HG03342 (cell line): Measurements from ENCODE around the gene CCZ1B.
A peak's percentile ranks its signal among the peaks of the same experiment; 100 is the strongest.
"Not testable (repeated sequence)": the region's sequence is repeated elsewhere in the genome, so short reads cannot be mapped to it uniquely, and the experiment has no call there.

ENCODE experiments used
- ATAC-seq: cut with Tn5 transposase; IDR thresholded peaks from one replicate; pipeline ENCODE4 v1.9.1; 2021; ENCODE audit warnings: mild to moderate bottlenecking, moderate library complexity; ENCODE audit not compliant: unreplicated experiment

CCZ1B gene

DNA sequence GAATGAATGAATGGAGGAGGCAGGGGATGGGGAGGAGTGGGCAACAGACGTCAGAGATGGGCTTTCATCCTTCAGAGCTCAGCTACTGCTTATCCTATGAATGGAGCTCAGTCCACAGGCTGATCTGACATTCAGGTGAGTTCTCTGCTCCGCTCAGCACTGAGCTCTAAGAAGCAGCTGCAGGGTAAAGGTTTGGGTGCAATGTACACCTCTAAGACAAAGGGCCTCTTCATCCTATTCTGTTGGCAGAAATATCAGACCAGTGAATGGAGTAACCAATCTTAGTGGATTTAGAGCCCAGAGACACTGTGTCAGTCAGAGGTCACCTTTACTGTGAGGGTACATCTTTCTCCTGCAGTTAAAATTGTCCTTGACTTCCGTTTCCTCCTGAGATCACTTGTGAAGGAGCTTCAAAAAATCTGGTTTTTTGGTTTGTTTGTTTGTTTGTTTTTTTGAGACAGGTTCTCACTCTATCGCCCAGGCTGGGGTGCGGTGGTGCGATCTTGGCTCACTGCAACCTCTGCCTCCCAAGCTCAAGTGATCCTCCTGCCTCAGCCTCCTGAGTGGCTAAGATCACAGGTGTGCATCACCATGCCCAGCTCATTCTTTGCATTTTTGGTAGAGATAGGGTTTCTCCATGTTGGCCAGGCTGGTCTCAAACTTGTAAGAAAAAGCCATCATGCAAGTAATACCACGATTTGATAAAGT, 5.1 kb upstream of the CCZ1B start:
- ATAC-seq, result no peak

GRCh38 chr7:6830026-6830425, 4.0 kb upstream of the CCZ1B start:
- ATAC-seq, result not testable (repeated sequence)

GRCh38 chr7:6829616-6830015, 3.5 kb upstream of the CCZ1B start:
- ATAC-seq, result not testable (repeated sequence)

DNA sequence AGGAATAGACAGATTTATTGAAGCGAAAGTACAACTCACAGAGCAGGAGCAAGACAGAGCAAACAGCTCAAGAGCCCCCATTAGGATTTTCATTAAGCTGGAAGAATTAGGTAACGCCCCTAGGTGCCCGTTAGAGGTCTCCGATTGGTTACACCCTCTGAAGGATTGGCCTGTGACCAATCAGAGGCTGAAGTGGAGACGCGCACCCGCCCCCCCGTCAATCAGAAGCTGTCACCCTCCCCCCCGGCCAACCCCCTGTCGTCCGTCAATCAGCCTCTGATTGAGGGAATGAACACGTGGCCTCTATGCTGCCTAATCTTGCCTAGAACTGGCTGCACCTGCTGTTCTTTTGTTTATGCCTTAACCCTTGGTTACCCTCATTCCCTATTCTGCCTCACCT, 1.1 kb upstream of the CCZ1B start:
- ATAC-seq, result not testable (repeated sequence)

- peak; percentile 1 for ATAC-seq
Measured at GRCh38 chr7:6825236-6826125, 594 bp downstream of the CCZ1B start.

- ATAC-seq, result not testable (repeated sequence)
Measured at GRCh38 chr7:6821622-6822021, 4.5 kb downstream of the CCZ1B start.

GRCh38 chr7:6815470-6815869, 10.6 kb downstream of the CCZ1B start:
- not testable (repeated sequence) for ATAC-seq

GRCh38 chr7:6813011-6813410, 13.1 kb downstream of the CCZ1B start:
- ATAC-seq, result not testable (repeated sequence)

GRCh38 chr7:6807959-6808358, 18.1 kb downstream of the CCZ1B start:
- ATAC-seq, result not testable (repeated sequence)

DNA sequence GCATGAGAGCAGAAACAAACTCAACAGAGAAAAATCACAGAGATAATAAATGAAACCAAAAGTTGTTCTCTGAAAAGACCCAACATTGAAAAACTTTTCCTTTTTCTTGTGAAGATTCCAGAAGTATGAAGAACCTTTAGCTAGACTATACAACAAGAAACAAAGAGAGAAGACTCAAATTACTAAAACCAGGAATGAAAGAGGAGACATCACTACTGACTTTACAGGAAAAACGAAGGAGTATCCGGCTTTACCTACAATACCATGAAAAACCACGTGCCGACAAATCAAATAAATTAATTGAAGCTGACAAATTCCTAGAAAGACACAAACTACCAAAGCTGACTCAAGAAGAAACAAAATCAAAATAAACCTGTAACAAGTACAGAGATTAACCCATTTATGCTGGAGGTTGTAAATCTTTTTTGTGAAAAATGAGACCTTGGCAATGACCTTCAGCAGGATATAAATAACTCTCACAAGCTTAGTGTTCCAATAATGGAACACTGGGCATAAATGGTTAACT, 18.6 kb downstream of the CCZ1B start:
- ATAC-seq, result not testable (repeated sequence)

DNA sequence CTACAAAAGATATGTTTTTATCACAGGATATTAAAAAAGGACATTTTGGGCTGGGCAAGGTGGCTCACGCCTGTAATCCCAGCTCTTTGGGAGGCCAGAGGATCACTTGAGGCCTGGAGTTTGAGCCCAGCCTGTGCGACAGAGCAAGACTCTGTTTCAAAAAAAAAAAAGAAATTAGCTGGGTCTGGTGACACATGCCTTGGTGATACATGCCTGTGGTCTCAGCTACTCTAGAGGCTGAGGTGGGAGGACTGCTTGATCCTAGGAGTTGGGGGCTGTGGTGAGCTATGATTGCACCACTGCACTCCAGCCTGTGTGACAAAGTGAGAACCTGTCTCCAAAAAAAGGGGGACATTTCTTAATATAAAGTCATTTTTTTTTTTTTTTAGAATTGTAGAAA, 25.7 kb downstream of the CCZ1B start:
- not testable (repeated sequence) for ATAC-seq

- not testable (repeated sequence) for ATAC-seq
Measured at GRCh38 chr7:6799887-6800286, 26.2 kb downstream of the CCZ1B start.

DNA sequence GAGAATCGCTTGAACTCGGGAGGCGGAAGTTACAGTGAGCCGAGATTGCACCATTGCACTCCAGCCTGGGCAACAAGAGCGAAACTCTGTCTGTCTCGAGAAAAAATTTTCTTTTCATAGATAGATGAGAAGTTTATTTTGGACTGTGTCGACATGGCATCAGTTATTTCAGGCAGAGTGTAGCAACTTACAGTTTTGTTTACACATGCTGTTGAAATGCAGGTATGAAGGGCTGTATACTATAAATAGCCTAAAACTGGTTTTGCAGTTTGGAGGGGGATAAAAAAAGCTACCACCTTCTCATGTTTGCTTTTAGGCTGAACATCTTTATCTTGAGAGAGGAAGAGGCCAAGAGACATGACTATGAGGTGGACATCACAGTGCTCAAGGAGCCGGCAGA, 28.0 kb downstream of the CCZ1B start:
- not testable (repeated sequence) for ATAC-seq

DNA sequence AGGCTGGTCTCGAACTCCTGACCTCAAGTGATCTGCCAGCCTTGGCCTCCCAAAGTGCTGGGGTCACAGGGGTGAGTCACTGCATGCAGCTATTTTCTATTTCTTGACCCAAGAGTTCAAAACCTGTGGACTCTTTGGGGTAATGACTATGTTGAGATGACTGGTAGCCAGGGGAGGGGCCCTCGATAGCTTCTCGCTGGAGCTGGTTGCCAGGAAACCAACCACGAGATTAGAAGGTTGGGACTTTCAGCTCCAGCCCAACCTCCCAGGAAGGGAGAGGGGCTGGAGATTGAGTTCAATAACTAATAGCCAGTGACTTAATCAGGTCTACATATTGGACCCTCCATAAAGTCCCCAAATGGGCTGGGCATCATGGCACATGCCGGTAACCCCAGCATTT, 28.9 kb downstream of the CCZ1B start:
- ATAC-seq, result not testable (repeated sequence)

DNA sequence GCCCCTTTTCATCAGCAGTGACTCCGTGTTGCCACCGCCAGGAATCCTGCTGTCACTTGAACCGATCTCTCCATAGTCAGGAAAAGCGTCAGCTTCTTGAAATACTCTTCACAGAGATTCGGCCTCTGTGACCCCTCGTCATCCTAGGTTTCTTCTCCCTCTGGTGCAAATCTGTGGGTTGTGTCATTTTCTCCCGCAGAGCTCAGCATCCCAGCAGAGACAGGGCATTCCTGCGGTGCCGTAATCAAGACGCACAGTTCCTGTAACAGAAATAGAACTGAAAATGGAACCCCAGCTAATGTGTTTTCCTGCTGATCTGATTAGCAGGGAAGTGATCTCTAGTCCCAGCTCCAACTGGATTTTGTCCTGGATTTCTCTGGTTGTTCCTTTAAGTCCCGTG, 31.8 kb downstream of the CCZ1B start:
- not testable (repeated sequence) for ATAC-seq

DNA sequence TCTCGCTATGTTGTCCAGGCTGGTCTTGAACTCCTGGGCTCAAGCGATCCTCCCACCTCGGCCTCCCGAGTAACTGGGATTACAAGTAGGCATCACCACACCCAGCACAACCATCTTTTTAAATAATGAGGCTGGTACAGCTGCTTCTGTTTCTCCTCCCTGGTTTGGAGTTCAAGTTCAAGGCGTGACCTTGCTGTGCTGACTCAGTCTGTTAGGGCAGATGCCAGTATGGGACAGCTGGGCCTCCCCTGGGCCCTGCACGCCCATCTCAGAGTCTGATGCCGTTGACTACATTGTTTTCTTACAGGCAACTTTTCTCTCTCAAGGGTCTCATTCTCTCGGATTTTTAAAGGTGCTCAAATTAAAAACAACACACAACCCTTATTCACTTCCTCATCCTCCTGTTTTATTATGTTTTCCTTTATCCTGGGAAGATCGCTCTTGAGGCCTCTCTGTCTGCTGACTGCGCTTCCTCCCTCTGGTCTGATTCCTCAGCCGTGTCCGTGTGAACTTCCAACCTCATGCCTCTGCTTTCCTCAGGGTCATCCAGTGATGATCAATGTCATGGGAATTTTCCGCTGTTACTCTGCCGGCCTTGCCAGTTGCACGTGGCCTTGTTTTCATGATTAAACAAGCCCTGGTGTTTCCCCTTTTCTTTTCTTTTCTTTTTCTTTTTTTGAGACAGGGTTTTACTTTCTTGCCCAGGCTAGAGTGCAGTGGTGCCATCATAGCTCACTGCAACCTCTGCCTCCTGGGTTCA, 33.8 kb downstream of the CCZ1B start:
- not testable (repeated sequence) for ATAC-seq

- ATAC-seq, result not testable (repeated sequence)
Measured at GRCh38 chr7:6789353-6789752, 36.7 kb downstream of the CCZ1B start.

GRCh38 chr7:6781581-6781980, 44.5 kb downstream of the CCZ1B start:
- ATAC-seq, result not testable (repeated sequence)

DNA sequence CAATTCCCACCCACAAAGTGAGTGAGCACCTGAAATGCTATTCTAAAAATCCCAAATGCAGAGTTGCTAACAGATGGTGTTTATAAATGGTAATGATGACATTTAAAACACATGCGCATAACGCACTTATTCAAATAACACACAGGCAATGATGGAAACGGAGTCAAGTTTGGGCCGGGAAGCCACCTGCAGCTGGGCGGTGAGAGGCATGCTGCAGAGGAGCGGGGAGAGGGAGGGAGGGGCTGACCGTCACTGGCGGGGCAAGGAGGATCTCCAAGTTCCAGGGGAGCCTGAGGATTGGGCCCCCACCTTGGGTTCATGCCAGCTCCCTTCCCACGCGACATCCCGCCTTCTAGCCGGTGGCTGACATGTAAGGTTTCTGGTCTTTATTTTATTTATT, 64.9 kb downstream of the CCZ1B start:
- ATAC-seq, result not testable (repeated sequence)

DNA sequence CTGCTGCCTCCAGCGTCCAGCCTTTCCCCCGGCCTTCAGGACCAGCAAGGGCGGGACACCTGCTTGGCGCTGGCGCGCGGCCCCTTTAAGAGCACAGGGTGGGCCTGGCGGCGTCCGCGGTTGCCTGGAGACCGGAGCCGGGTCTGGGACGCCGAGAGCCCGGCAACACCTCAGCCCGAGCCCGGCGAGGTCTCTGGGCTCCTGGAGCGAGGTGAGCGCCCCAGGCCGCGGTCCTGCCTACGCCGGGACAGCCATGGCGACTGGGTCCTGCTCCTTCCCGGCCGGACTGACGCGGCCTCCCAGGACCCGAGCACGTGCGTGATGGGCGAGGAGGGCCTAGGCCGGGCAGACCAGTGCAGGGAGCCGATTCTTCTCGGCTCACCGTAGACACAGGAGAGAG, 72.1 kb downstream of the CCZ1B start, which contains the start of gene RSPH10B2:
RSPH10B2 (plus strand) TSS at position 140 of the 400 bp plus-strand sequence. CDS start 3,575 bp downstream, outside the sequence.
- ATAC-seq, result not testable (repeated sequence)

GRCh38 chr7:6750173-6750572, 75.9 kb downstream of the CCZ1B start:
- ATAC-seq, result not testable (repeated sequence)
